Measurements from ENCODE around the gene DEPDC1.
"Not testable (repeated sequence)": the region's sequence is repeated elsewhere in the genome, so short reads cannot be mapped to it uniquely, and the experiment has no call there.

- not testable (repeated sequence) for TF ChIP-seq TSHZ2 (CRISPR knock-in tag; IDR thresholded peaks at IDR 0.05); CSRNP3 (CRISPR knock-in tag; IDR thresholded peaks at IDR 0.05); ZFP30 (CRISPR knock-in tag; IDR thresholded peaks at IDR 0.05); BACH2 (CRISPR knock-in tag; IDR thresholded peaks at IDR 0.05; ENCODE audit: borderline replicate concordance); ZC3H10 (CRISPR knock-in tag; IDR thresholded peaks at IDR 0.05); ZFP3 (CRISPR knock-in tag; IDR thresholded peaks at IDR 0.05); PATZ1 (CRISPR knock-in tag; IDR thresholded peaks at IDR 0.05; ENCODE audit: borderline replicate concordance); OSR1 (CRISPR knock-in tag; IDR thresholded peaks at IDR 0.05); ZNF8 (CRISPR knock-in tag; IDR thresholded peaks at IDR 0.05)
- TF ChIP-seq ISL1 (CRISPR knock-in tag; IDR thresholded peaks at IDR 0.05) (peak; percentile 44; the same call in 1 of the 2 replicates), CREB5 (CRISPR knock-in tag; IDR thresholded peaks at IDR 0.05; ENCODE audit: low read depth) (peak; percentile 68; the same call in 1 of the 2 replicates)
Measured at GRCh38 chr1:68476626-68477025, 20.3 kb downstream of the DEPDC1 start.
